Erythroblast (primary cell): ENCODE data around the gene OSBP2.

Source experiments
- GATA1 ChIP-seq: IDR thresholded peaks from 2 replicates; pipeline ENCODE4 v1.6.1; 2011; ENCODE audit warnings: low read depth, mild to moderate bottlenecking, control low read depth, low read length, moderate library complexity
- POLR2A ChIP-seq: IDR thresholded peaks from 2 replicates; pipeline ENCODE4 v1.6.1; 2011; ENCODE audit warnings: mild to moderate bottlenecking, low read length

DNA sequence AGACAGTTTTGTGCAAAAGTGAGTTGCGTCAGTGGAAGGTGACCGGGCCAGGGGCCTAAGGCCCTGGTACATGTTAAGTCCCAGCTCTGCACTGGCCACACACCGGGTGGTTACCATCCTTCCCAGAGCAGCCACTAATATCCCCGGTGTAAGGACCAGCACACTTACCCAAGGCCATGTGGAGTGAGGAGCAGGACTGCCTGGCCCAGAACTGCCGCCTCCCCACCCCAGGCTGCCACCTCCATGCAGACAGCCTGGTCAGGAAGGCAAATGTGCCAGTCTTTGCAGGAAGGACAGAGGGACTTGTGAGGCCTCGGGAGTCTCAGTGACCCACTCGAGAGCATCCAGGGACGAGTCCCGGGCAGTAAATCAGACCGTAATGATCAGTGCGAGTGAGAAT lies 171.0 kb downstream of the OSBP2 start:
- TF ChIP-seq POLR2A (no peak), GATA1 (no peak)
